ENCODE measurements around the gene TRIM40. TPM values are rescaled to one million over a fixed set of nuclear protein-coding genes. Genes with fewer than 3 reads are reported as not detected.

The TRIM40 gene
- total RNA-seq, 6 experiments from 2014 or later, result 0.18 to 5.2 TPM; not detected in 4

GRCh38 chr6:30194797-30195690, 59.1 kb downstream of the TRIM40 start:
- Histone ChIP-seq H3K27me3 (no peaks in the 10 kb centered on the region), H3K27ac (no peak overlapping the region), H3K9me3 (no peaks in the 10 kb centered on the region), H3K4me3 (no peak overlapping the region), H3K36me3 (peaks cover 0 to 75% (median 28%) of the 10 kb centered on the region in 4 donors), H3K4me1 (peaks cover 0 to 4% (median 1%) of the 10 kb centered on the region in 4 donors)
- ATAC-seq (no peak), DNase-seq (no peak)
- TF ChIP-seq, protein P1, sequence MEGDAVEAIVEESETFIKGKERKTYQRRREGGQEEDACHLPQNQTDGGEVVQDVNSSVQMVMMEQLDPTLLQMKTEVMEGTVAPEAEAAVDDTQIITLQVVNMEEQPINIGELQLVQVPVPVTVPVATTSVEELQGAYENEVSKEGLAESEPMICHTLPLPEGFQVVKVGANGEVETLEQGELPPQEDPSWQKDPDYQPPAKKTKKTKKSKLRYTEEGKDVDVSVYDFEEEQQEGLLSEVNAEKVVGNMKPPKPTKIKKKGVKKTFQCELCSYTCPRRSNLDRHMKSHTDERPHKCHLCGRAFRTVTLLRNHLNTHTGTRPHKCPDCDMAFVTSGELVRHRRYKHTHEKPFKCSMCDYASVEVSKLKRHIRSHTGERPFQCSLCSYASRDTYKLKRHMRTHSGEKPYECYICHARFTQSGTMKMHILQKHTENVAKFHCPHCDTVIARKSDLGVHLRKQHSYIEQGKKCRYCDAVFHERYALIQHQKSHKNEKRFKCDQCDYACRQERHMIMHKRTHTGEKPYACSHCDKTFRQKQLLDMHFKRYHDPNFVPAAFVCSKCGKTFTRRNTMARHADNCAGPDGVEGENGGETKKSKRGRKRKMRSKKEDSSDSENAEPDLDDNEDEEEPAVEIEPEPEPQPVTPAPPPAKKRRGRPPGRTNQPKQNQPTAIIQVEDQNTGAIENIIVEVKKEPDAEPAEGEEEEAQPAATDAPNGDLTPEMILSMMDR (IDR thresholded peaks at IDR 0.05), result no peak
- TF ChIP-seq POLR2A (IDR thresholded peaks at IDR 0.05), result no peak
- intact Hi-C loops (cut with DNase I), result no loop called here
- WGBS (ENCODE audit: insufficient coverage, low coverage, low lambda C conversion rate, missing lambda C conversion rate), result 94% methylated on average over 3 of the region's 8 CpGs

- peaks cover 0 to 67% (median 26%) of the 10 kb centered on the region in 4 donors for H3K36me3 ChIP-seq
These were observed 60.0 kb downstream of the TRIM40 start for GRCh38 chr6:30195951-30196350.

DNA sequence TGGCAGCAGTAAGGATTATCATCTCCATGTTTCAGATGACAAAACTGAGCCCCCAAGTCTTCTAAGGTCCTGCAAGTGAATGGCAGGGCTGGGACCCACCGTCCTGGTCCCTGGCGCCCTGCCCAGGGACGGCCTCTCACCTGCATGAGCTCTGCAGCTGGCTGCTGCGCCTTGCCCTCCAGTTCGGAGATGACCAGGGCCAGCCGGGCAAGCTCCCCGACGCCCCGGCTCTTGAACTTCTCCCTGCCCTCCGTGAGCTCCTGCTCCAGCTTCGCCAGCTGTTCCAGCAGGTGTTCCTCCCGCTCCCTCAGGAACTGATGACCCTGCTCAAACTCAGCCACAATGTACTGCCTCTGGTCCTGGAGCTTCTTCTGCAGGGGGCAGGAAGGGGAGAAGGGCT, 60.4 kb downstream of the TRIM40 start:
- Histone ChIP-seq H3K4me3 (no peak overlapping the region), H3K36me3 (peaks cover 0 to 63% (median 25%) of the 10 kb centered on the region in 4 donors), H3K27me3 (no peaks in the 10 kb centered on the region), H3K9me3 (no peaks in the 10 kb centered on the region), H3K27ac (no peak overlapping the region), H3K4me1 (peaks cover 0 to 16% (median 8%) of the 10 kb centered on the region in 4 donors)
- DNase-seq (no peak), ATAC-seq (no peak)
- TF ChIP-seq, protein P1 (IDR thresholded peaks at IDR 0.05), result no peak
- TF ChIP-seq POLR2A (IDR thresholded peaks at IDR 0.05), result no peak
- intact Hi-C loops (cut with DNase I), result no loop called here
- WGBS (ENCODE audit: insufficient coverage, low coverage, low lambda C conversion rate, missing lambda C conversion rate), result 85% methylated on average over 5 of the region's 12 CpGs

More at GRCh38 chr6:30195951-30196350, 60.0 kb downstream of the TRIM40 start:
- ATAC-seq (no peak), DNase-seq (no peak)
- no peaks in the 10 kb centered on the region for H3K27me3 ChIP-seq
- TF ChIP-seq POLR2A (IDR thresholded peaks at IDR 0.05), result no peak
- TF ChIP-seq, protein P1 (IDR thresholded peaks at IDR 0.05), result no peak
- WGBS (ENCODE audit: insufficient coverage, low coverage, low lambda C conversion rate, missing lambda C conversion rate), result no CpG with 5 or more reads among the region's 1 CpG
- intact Hi-C loops (cut with DNase I), result no loop called here
- H3K27ac ChIP-seq, result no peak overlapping the region
- peaks cover 0 to 12% (median 6%) of the 10 kb centered on the region in 4 donors for H3K4me1 ChIP-seq
- no peaks in the 10 kb centered on the region for H3K9me3 ChIP-seq
- no peak overlapping the region for H3K4me3 ChIP-seq

Small RNA genes lying within 50 kb of the gene (small RNA-seq; reads per million reads assigned to genes)
- 0 reads per million in 2 experiments for gene RF00554

Other genes with a start within 250 kb of the TRIM40 start
- 100 to 1,000 TPM; 107 to 561 (median 406) TPM for gene HLA-A, start 193.6 kb upstream of the TRIM40 start, total RNA-seq
- 10 to 100 TPM in 4 of 6 experiments, 1 to 10 TPM in 2; 9.4 to 17.8 (median 11.2) TPM for gene POLR1H, start 74.9 kb upstream of the TRIM40 start, total RNA-seq
- gene PPP1R11, start 68.9 kb upstream of the TRIM40 start, total RNA-seq, result 10 to 100 TPM; 22.9 to 37.2 (median 25.7) TPM
- gene RNF39, start 60.4 kb upstream of the TRIM40 start, total RNA-seq, result not detected
- 1 to 10 TPM in 1 of 6 experiments, under 1 TPM in 5; 0.32 to 5.1 (median 0.60) TPM for gene TRIM31, start 23.1 kb upstream of the TRIM40 start, total RNA-seq
- 1 to 10 TPM in 5 of 6 experiments, under 1 TPM in 1; 0.74 to 2.4 (median 1.4) TPM for gene TRIM10, start 25.1 kb downstream of the TRIM40 start, total RNA-seq
- 10 to 100 TPM in 1 of 6 experiments, 1 to 10 TPM in 5; 1.7 to 17.7 (median 5.7) TPM for gene TRIM15, start 27.4 kb downstream of the TRIM40 start, total RNA-seq
- gene TRIM26, start 77.3 kb downstream of the TRIM40 start, total RNA-seq, result 10 to 100 TPM; 28.8 to 47.5 (median 38.9) TPM
- gene TRIM39, start 190.8 kb downstream of the TRIM40 start, total RNA-seq, result 1 to 10 TPM; 3.3 to 7.5 (median 5.7) TPM
- gene RPP21, start 209.0 kb downstream of the TRIM40 start, total RNA-seq, result 10 to 100 TPM; 13.8 to 49.5 (median 16.3) TPM